HG02610 (cell line): ENCODE measurements around the gene DDHD1.
"Not testable (repeated sequence)": the region's sequence is repeated elsewhere in the genome, so short reads cannot be mapped to it uniquely, and the experiment has no call there.

Experiments
- ATAC-seq: cut with Tn5 transposase; IDR thresholded peaks from one replicate; pipeline ENCODE4 v1.9.1; 2021; ENCODE audit warnings: mild to moderate bottlenecking, moderate library complexity; ENCODE audit not compliant: unreplicated experiment

Gene DDHD1

GRCh38 chr14:53152887-53153701 is at the start of gene DDHD1:
DDHD1 (minus strand) TSS chr14:53153323; CDS start chr14:53153098, 225 bp downstream.
- peak; percentile 73 for ATAC-seq

GRCh38 chr14:53195949-53196348 is 42.8 kb upstream of the DDHD1 start:
- ATAC-seq, result no peak

GRCh38 chr14:53193193-53193592 is 40.1 kb upstream of the DDHD1 start:
- ATAC-seq, result no peak

DNA sequence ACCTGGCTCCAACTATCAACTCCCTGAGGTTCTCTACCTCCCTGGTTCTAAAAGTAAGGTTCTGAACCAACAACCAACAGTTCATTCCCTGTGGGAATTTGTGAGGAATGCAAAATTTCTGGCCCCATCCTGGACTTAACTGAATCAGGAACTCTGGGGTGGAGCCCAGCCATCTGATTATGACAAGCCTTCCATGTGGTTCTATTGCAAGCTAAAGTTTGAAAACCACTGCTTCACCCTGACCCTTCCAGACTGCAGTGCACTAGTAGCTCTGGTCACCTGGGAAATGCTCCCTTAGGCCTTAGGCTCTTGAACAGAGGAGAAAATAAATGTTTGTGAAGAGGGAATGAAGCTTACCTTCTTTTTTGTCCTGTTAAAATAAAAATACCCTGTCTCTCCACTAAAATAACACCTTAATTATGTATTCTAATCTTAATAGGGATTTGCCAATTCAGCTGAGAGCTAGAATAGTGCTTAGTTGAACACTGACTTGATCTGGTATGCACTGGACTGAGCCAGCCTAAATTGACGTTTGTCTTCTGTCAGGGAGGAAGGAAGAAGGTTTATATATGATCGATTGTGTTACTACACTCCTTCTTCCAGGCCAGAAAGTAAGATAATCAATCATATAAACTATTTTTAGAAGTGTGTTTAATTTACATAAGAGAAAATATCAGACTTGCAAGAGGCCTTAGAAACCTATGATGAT is 39.1 kb upstream of the DDHD1 start:
- ATAC-seq, result no peak

DNA sequence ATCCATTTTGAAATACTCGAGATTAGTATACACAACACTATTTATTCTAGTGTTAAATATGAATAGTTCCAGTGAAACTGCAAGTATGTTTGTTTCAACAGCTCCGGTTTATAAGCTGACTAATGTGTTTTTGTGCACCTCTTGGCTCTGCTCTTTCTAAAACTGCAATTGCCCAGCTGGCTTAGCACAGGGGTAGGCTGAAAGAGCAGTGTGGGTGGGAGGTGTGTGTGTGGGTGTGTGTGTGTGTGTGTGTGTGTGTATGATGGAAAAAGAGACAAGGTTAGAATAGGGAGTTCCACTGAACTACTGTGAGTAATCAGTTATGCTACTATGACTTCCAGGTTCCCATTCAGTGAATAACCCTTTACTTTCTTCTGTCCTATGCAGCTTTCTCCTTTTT is 37.8 kb upstream of the DDHD1 start:
- peak; percentile 61 for ATAC-seq

GRCh38 chr14:53187921-53188463 is 34.9 kb upstream of the DDHD1 start:
- no peak for ATAC-seq

- no peak for ATAC-seq
Measured at GRCh38 chr14:53186532-53186931, 33.4 kb upstream of the DDHD1 start.

DNA sequence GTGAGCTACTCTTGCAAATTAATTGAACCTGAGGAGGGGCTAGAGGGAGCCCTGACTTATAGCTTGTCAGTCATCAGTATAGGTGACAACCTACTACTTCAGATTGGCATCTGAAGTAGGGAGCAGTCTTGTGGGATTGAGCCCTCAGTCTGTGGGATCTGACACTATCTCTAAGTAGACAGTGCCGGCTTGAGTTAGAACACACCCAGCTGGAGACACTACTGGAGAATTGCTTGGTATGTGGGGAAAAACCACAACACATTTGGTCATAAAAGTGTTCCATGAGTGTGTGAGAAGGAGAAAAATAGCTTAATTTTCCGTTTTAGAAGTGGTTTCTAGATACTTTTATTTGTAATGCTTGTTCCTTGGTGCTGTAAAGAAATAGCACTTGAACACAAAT is 30.5 kb upstream of the DDHD1 start:
- no peak for ATAC-seq

GRCh38 chr14:53183056-53183455 is 29.9 kb upstream of the DDHD1 start:
- no peak for ATAC-seq

DNA sequence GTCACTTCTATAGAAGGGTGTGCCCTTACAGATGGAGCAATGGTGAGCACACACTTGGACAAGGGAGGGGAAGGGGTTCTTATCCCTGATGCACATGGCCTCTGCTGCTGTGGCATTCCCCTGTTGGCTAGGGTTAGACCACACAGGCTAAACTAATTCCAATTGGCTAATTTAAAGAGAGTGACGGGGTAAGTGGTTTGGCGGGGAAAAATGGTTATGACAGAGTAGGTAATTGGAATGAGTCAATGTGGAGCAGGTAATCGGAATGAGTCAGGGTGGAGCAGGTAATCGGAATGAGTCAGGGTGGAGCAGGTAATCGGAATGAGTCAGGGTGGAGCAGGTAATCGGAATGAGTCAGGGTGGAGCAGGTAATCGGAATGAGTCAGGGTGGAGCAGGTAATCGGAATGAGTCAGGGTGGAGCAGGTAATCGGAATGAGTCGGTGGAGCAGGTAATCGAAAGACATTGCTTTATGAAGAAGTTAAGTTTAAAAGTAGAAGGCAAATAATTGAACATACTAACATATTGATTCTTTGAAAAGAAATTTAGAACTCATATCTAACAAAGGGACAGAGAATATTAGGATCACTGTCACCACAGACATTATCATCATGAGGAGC is 28.4 kb upstream of the DDHD1 start:
- ATAC-seq, result not testable (repeated sequence)

DNA sequence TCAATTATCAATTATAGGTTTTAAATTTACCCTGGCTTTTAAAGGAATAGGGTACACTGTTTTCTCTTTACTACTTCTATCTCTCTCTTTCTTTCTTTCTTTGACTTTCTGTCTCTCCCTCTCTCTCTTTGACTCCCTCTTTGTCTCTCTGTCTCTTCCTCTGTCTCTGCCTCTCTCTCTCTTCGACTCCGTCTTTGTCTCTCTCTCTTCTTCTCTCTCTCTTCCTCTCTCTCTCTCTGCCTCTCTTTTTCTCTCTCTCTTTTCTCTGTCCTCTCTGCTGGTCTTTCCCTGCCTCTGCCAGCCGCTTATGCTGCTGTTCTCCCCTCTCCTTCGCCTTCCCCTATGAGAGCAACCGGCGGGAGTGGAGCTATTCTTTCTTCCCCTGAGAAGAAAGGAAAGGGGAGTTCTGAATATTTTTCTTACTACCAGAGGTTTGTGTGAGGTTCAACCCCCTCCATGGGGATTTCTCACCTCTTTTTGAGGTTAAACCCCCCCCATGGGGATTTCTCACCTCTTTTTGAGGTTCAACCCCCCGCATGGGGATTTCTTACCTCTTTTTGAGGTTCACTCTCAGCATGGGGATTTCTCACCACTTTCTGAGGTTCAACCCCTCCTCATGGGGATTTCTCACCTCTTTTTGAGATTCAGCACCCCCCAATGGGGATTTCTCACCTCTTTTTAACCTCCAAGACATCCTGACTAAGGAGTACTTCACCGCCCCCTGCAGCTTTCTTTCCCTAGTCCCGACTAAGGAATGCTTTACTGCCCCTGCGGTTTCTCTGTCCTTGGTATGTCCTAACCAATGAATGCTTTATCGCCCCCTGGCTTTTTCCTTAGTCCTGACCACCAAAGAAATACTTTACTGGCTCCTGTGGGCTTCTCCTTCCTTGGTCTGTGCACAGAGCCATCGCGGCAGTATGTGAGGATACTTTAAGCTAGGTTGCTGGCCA is 27.4 kb upstream of the DDHD1 start:
- ATAC-seq, result peak; percentile 74

- ATAC-seq, result not testable (repeated sequence)
Measured at GRCh38 chr14:53179486-53180005, 26.4 kb upstream of the DDHD1 start.

GRCh38 chr14:53175375-53175774 is 22.3 kb upstream of the DDHD1 start:
- no peak for ATAC-seq

- no peak for ATAC-seq
Measured at GRCh38 chr14:53174918-53175317, 21.8 kb upstream of the DDHD1 start.

GRCh38 chr14:53168786-53169185 is 15.7 kb upstream of the DDHD1 start:
- ATAC-seq, result no peak

DNA sequence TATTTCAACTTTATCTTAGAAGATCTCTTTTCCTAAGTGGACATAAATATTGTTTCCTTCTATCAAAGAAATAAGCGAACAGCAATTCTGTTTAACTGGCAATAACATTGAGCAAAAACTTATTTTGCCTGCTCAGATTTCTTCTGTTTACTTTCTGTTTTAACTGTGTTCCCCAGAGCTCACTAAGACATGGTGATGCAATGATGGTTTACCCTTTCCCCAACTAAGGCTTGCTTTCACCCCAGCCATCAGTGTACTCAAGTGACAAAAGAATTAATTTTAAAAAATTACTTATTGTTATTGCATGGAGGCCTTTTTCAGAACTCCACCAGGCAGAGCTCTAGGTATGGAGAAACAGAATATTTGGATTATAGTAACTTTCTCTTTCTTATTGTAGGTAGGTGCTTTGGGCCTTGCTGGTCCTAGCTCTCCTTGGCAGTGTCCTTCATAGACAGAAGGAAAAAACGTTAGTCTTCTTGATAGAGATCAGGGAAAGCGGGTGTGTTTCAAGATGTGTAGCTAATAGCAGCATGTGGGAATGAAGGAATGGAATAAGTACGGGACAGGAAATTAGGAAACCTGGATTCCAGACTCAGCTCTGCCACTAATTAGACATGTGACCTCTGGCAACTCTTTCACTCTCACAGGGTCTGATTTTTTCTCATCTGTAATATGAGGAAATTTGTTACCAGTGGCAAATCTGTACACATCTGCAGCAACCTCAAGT is 14.6 kb upstream of the DDHD1 start:
- ATAC-seq, result no peak

DNA sequence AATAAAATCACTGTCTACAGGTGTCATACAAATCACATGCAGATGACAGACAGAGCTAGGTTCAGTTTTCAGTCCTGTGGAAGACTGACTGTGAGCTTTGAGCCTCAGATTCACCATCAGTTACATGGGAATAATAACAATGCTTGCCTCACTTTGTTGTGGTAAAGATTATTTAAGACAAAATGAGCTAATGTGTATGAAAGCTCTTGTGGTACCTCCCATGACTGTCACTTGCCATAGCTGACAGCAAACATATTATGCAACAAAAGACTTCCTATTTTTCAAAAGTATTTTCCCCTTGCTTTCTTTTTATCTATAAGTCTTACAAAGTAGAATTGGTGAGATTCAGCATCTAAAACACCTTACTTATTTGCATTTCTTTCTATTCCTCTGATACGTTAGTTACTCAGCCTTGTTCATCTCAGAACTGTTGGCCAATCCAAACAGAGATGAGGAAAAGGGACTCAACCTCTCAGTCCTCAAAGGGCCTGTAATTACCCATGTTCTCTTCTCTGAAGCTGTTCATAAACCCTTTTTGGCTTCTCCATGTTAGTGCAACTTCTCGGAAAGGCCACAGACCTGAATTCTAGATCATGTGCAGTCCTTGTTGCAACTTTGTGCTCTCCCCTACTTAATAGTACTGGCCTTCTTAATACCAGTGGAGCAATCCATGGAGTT is 8.8 kb upstream of the DDHD1 start:
- ATAC-seq, result peak; percentile 73

- ATAC-seq, result no peak
Measured at GRCh38 chr14:53156238-53156637, 3.1 kb upstream of the DDHD1 start.

DNA sequence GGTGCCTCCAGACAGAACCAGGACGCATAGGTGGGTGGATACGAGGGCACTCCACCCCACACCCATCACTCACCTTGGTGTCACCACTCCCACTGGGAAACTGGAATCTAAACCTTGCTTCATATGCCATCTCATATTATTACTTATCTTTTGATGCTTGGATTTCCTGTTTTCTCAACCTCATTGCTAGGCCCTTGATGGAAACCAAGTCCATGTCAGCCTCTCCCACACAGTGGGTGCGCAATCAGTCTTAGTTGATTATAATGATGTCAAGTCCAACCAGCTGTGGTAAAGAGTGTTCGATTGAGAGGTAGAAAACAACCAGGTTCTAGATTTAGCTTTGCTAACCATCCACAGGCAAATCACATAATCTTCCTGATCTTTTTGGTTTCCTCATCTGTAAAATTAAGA is 584 bp upstream of the DDHD1 start:
- no peak for ATAC-seq
